ENCODE data around the gene SPANXD. TPM values are rescaled to one million over a fixed set of nuclear protein-coding genes. Genes with fewer than 3 reads are reported as not detected.

Gene SPANXD
- total RNA-seq, 1 experiment from 2014 or later, result not detected

DNA sequence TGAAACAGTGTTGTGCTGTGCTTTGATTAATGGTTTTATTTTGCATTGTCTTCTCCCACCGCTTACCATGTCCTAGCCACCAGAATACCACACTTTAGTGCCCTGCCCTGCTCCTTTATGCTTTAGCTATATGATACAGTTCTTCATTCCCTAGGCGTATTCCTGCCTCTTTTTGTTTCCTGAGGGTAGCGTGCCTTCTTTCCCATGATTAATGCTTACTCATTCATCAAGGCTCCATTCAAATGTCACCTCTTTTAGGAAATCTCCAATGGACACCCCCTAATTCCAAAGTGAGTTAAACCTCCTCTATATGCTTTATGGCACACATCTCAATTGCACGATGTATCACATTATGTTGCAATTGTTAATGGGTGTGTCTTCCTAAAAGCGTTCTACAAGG lies 46.3 kb downstream of the SPANXD start:
- CTCF ChIA-PET, result no interaction called here
- no TSS peak for BruUV-seq (replicated peaks)
- Histone ChIP-seq H3K4me2 (ENCODE audit: low read length) (no peak overlapping the region), H3K9me3 (ENCODE audit: control insufficient read depth in 1 of 2, insufficient read depth in 1 of 2, low read depth in 1 of 2, low read length in 2 of 2) (no peaks in the 10 kb centered on the region), H2AFZ (ENCODE audit: low read depth, low read length, poor library complexity, severe bottlenecking) (no peak overlapping the region), H3K4me3 (replicated peaks in 1 of 2; ENCODE audit: low read depth in 1 of 2, low read length in 2 of 2) (no peak overlapping the region), H3K4me1 (ENCODE audit: control insufficient read depth in 1 of 2, insufficient read depth in 2 of 2, low read length in 2 of 2) (no peaks in the 10 kb centered on the region), H3K9ac (ENCODE audit: low read length) (no peak overlapping the region), H3K36me3 (ENCODE audit: control insufficient read depth in 1 of 2, insufficient read depth in 2 of 2, low read length in 2 of 2) (no peaks in the 10 kb centered on the region), H3K9me2 (ENCODE audit: insufficient read depth) (no peaks in the 10 kb centered on the region), H3K27me3 (ENCODE audit: insufficient read depth, low read length) (no peaks in the 10 kb centered on the region), H3K27ac (ENCODE audit: low read depth, low read length) (no peak overlapping the region), H4K20me1 (ENCODE audit: insufficient read depth) (no peaks in the 10 kb centered on the region), H3K79me2 (ENCODE audit: insufficient read depth, low read length) (no peaks in the 10 kb centered on the region)
- DNase-seq (ENCODE audit: low read depth, low spot score), result no peak
- intact Hi-C loops (cut with micrococcal nuclease), result no loop called here
- RAD21 ChIA-PET (ENCODE audit: low non-redundant PET in 1 of 2, low total read pairs in 2 of 2, uncharacterized antibody in 2 of 2, unreplicated experiment in 2 of 2), result no interaction called here
- no peak for ATAC-seq
- TF ChIP-seq SP1 (IDR thresholded peaks at IDR 0.05; ENCODE audit: low read depth) (no peak), ZNF274 (IDR thresholded peaks at IDR 0.05; ENCODE audit: low read depth, low read length) (no peak), POLR2AphosphoS5 (IDR thresholded peaks at IDR 0.05; ENCODE audit: low read depth, low read length) (no peak), ELF1 (IDR thresholded peaks at IDR 0.05; ENCODE audit: borderline replicate concordance, low read depth) (no peak), POLR2A (IDR thresholded peaks at IDR 0.05; ENCODE audit: borderline replicate concordance, extremely low read depth, insufficient read depth, insufficient read length) (no peak), FOSL1 (IDR thresholded peaks at IDR 0.05; ENCODE audit: low read depth) (no peak), EZH2 (IDR thresholded peaks at IDR 0.05) (no peak), SRF (IDR thresholded peaks at IDR 0.05; ENCODE audit: low read depth) (no peak), EZH2phosphoT487 (IDR thresholded peaks at IDR 0.05; ENCODE audit: borderline replicate concordance) (no peak), YY1 (IDR thresholded peaks at IDR 0.05; ENCODE audit: extremely low read depth, insufficient replicate concordance, low read depth, low read length) (no peak), SIN3A (IDR thresholded peaks at IDR 0.05; ENCODE audit: low read depth) (no peak), RAD21 (IDR thresholded peaks at IDR 0.05; ENCODE audit: low read depth) (no peak), EGR1 (IDR thresholded peaks at IDR 0.05; ENCODE audit: low read depth) (no peak), JUND (IDR thresholded peaks at IDR 0.05) (no peak), TCF7L2 (IDR thresholded peaks at IDR 0.05; ENCODE audit: borderline replicate concordance, extremely low read depth, insufficient read depth, insufficient read length) (no peak)
- TF ChIP-seq, protein P1, sequence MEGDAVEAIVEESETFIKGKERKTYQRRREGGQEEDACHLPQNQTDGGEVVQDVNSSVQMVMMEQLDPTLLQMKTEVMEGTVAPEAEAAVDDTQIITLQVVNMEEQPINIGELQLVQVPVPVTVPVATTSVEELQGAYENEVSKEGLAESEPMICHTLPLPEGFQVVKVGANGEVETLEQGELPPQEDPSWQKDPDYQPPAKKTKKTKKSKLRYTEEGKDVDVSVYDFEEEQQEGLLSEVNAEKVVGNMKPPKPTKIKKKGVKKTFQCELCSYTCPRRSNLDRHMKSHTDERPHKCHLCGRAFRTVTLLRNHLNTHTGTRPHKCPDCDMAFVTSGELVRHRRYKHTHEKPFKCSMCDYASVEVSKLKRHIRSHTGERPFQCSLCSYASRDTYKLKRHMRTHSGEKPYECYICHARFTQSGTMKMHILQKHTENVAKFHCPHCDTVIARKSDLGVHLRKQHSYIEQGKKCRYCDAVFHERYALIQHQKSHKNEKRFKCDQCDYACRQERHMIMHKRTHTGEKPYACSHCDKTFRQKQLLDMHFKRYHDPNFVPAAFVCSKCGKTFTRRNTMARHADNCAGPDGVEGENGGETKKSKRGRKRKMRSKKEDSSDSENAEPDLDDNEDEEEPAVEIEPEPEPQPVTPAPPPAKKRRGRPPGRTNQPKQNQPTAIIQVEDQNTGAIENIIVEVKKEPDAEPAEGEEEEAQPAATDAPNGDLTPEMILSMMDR (IDR thresholded peaks at IDR 0.05 in 2 of 3, conservative IDR thresholded peaks at IDR 0.05 in 1 of 3; ENCODE audit: borderline replicate concordance in 1 of 3, insufficient read depth in 1 of 3, low read depth in 2 of 3, low read length in 2 of 3), result no peak
- TF ChIP-seq, protein P2, sequence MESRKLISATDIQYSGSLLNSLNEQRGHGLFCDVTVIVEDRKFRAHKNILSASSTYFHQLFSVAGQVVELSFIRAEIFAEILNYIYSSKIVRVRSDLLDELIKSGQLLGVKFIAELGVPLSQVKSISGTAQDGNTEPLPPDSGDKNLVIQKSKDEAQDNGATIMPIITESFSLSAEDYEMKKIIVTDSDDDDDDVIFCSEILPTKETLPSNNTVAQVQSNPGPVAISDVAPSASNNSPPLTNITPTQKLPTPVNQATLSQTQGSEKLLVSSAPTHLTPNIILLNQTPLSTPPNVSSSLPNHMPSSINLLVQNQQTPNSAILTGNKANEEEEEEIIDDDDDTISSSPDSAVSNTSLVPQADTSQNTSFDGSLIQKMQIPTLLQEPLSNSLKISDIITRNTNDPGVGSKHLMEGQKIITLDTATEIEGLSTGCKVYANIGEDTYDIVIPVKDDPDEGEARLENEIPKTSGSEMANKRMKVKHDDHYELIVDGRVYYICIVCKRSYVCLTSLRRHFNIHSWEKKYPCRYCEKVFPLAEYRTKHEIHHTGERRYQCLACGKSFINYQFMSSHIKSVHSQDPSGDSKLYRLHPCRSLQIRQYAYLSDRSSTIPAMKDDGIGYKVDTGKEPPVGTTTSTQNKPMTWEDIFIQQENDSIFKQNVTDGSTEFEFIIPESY (IDR thresholded peaks at IDR 0.05; ENCODE audit: extremely low read depth, insufficient replicate concordance, low read length), result no peak
- TF ChIP-seq, protein P3, sequence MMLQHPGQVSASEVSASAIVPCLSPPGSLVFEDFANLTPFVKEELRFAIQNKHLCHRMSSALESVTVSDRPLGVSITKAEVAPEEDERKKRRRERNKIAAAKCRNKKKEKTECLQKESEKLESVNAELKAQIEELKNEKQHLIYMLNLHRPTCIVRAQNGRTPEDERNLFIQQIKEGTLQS (IDR thresholded peaks at IDR 0.05), result no peak
- TF ChIP-seq, protein P4, sequence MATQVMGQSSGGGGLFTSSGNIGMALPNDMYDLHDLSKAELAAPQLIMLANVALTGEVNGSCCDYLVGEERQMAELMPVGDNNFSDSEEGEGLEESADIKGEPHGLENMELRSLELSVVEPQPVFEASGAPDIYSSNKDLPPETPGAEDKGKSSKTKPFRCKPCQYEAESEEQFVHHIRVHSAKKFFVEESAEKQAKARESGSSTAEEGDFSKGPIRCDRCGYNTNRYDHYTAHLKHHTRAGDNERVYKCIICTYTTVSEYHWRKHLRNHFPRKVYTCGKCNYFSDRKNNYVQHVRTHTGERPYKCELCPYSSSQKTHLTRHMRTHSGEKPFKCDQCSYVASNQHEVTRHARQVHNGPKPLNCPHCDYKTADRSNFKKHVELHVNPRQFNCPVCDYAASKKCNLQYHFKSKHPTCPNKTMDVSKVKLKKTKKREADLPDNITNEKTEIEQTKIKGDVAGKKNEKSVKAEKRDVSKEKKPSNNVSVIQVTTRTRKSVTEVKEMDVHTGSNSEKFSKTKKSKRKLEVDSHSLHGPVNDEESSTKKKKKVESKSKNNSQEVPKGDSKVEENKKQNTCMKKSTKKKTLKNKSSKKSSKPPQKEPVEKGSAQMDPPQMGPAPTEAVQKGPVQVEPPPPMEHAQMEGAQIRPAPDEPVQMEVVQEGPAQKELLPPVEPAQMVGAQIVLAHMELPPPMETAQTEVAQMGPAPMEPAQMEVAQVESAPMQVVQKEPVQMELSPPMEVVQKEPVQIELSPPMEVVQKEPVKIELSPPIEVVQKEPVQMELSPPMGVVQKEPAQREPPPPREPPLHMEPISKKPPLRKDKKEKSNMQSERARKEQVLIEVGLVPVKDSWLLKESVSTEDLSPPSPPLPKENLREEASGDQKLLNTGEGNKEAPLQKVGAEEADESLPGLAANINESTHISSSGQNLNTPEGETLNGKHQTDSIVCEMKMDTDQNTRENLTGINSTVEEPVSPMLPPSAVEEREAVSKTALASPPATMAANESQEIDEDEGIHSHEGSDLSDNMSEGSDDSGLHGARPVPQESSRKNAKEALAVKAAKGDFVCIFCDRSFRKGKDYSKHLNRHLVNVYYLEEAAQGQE (IDR thresholded peaks at IDR 0.05; ENCODE audit: low read depth), result no peak
- TF ChIP-seq, protein P5, sequence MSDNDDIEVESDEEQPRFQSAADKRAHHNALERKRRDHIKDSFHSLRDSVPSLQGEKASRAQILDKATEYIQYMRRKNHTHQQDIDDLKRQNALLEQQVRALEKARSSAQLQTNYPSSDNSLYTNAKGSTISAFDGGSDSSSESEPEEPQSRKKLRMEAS (IDR thresholded peaks at IDR 0.05), result no peak
- POLR2A ChIA-PET, result no interaction called here
